ENCODE data around the gene SH3RF1.

GRCh38 chr4:169195032-169195431 lies 75.7 kb downstream of the SH3RF1 start:
- TF ChIP-seq EZH2phosphoT487 (IDR thresholded peaks at IDR 0.05; ENCODE audit: borderline replicate concordance, low read length), result no peak
- TF ChIP-seq CTCF (IDR thresholded peaks at IDR 0.05; ENCODE audit: low read depth, low read length, poor library complexity, severe bottlenecking), result no peak

All from DOHH2 (cell line).